GM23338 (cell line): ENCODE data around the gene TRDN.

Experiments used
- CTCF ChIP-seq, 2 experiments: fragments of 200-600 bp in 1 of 2; sonication (generic) in 1 of 2; conservative IDR thresholded peaks; 2 replicates each; pipeline versions ENCODE4 v1.5.1 to v1.6.1; 2016 to 2017; ENCODE audit warnings: antibody characterized with exemption in 2 of 2, low read depth in 2 of 2, mild to moderate bottlenecking in 2 of 2, moderate library complexity in 1 of 2
- POLR2AphosphoS5 ChIP-seq: IDR thresholded peaks from 2 replicates; pipeline ENCODE4 v1.6.1; 2016; ENCODE audit warnings: antibody characterized with exemption, low read depth

- no peak for TF ChIP-seq CTCF (conservative IDR thresholded peaks at IDR 0.05; ENCODE audit: low read depth in 2 of 2)
- TF ChIP-seq POLR2AphosphoS5: no peak
Measured at GRCh38 chr6:123383718-123384117, 253.0 kb downstream of the TRDN start.
